CD4-positive, alpha-beta T cell treated with Interleukin-6 for 4 hours (primary cell): Measurements from ENCODE around the gene DDX51.
"Not testable (repeated sequence)": the region's sequence is repeated elsewhere in the genome, so short reads cannot be mapped to it uniquely, and the experiment has no call there.

Experiments
- DNase-seq: peaks from one replicate; pipeline ENCODE4 v3.0.0-alpha.2; 2020; ENCODE audit warnings: mixed read lengths

The DDX51 gene

GRCh38 chr12:132152953-132153352 lies 8.8 kb upstream of the DDX51 start:
- no peak for DNase-seq

GRCh38 chr12:132152411-132152821 lies 8.3 kb upstream of the DDX51 start:
- no peak for DNase-seq

GRCh38 chr12:132151766-132152410 lies 7.8 kb upstream of the DDX51 start:
- no peak for DNase-seq

- no peak for DNase-seq
Observed at GRCh38 chr12:132151145-132151765, 7.1 kb upstream of the DDX51 start.

- no peak for DNase-seq
Observed at GRCh38 chr12:132150780-132151144, 6.6 kb upstream of the DDX51 start.

GRCh38 chr12:132149526-132149925 lies 5.4 kb upstream of the DDX51 start:
- not testable (repeated sequence) for DNase-seq

- DNase-seq, result no peak
Observed at GRCh38 chr12:132148368-132149045, 4.4 kb upstream of the DDX51 start.

- no peak for DNase-seq
Observed at GRCh38 chr12:132147423-132148367, 3.6 kb upstream of the DDX51 start.

GRCh38 chr12:132146772-132147422 lies 2.8 kb upstream of the DDX51 start:
- no peak for DNase-seq

- DNase-seq, result no peak
Observed at GRCh38 chr12:132146098-132146497, 2.0 kb upstream of the DDX51 start.

GRCh38 chr12:132145334-132145733 lies 1.2 kb upstream of the DDX51 start:
- no peak for DNase-seq

- no peak for DNase-seq
Observed at GRCh38 chr12:132144810-132145168, 670 bp upstream of the DDX51 start.

GRCh38 chr12:132143336-132144071 lies 615 bp downstream of the DDX51 start:
- peak; percentile 35 for DNase-seq

GRCh38 chr12:132142679-132143335 lies 1.3 kb downstream of the DDX51 start:
- DNase-seq, result no peak

- no peak for DNase-seq
Observed at GRCh38 chr12:132141976-132142678, 2.0 kb downstream of the DDX51 start.

GRCh38 chr12:132140918-132141841 lies 2.9 kb downstream of the DDX51 start:
- no peak for DNase-seq

GRCh38 chr12:132140501-132140900 lies 3.6 kb downstream of the DDX51 start:
- no peak for DNase-seq

- DNase-seq, result no peak
Observed at GRCh38 chr12:132139912-132140311, 4.2 kb downstream of the DDX51 start.
